H1 (cell line): ENCODE measurements around the gene ZBTB20.

Source experiments
- CTCF ChIP-seq, 3 experiments: IDR thresholded peaks; 1 replicate in 2 of 3; 2 replicates in 1 of 3; pipeline versions ENCODE4 v1.5.1 to v1.6.1; 2011; ENCODE audit warnings: low read length in 3 of 3, mild to moderate bottlenecking in 3 of 3, inconsistent platforms in 2 of 3, low read depth in 1 of 3, moderate library complexity in 1 of 3; ENCODE audit not compliant: insufficient read depth in 1 of 3; ENCODE audit errors: control extremely low read depth in 1 of 3
- JUND ChIP-seq: IDR thresholded peaks from 2 replicates; pipeline ENCODE4 v1.6.1; 2011; ENCODE audit warnings: mild to moderate bottlenecking, improper control_type of control experiment, low read length
- POLR2A ChIP-seq, 2 experiments: IDR thresholded peaks; 1 replicate in 1 of 2; 2 replicates in 1 of 2; pipeline ENCODE4 v1.6.1; 2011; ENCODE audit warnings: low read depth in 2 of 2, low read length in 2 of 2, mild to moderate bottlenecking in 2 of 2; ENCODE audit errors: control extremely low read depth in 1 of 2

GRCh38 chr3:114481113-114481512 lies 666.0 kb downstream of the ZBTB20 start:
- no peak for TF ChIP-seq JUND
- no peak for TF ChIP-seq POLR2A (IDR thresholded peaks at IDR 0.05; ENCODE audit: control extremely low read depth in 1 of 2, low read depth in 2 of 2, low read length in 2 of 2)
- TF ChIP-seq CTCF (IDR thresholded peaks at IDR 0.05; ENCODE audit: control extremely low read depth in 1 of 3, insufficient read depth in 1 of 3, low read depth in 1 of 3, low read length in 3 of 3), result no peak
